GM12874 (cell line): ENCODE measurements around the gene NHLH2.

ENCODE experiments used
- TF ChIP-seq, protein P1 (sequence below): IDR thresholded peaks from 2 replicates; pipeline ENCODE4 v1.5.1; 2011; ENCODE audit warnings: low read depth, mild to moderate bottlenecking, control low read depth, low read length, moderate library complexity; ENCODE audit not compliant: insufficient read depth

The NHLH2 gene

DNA sequence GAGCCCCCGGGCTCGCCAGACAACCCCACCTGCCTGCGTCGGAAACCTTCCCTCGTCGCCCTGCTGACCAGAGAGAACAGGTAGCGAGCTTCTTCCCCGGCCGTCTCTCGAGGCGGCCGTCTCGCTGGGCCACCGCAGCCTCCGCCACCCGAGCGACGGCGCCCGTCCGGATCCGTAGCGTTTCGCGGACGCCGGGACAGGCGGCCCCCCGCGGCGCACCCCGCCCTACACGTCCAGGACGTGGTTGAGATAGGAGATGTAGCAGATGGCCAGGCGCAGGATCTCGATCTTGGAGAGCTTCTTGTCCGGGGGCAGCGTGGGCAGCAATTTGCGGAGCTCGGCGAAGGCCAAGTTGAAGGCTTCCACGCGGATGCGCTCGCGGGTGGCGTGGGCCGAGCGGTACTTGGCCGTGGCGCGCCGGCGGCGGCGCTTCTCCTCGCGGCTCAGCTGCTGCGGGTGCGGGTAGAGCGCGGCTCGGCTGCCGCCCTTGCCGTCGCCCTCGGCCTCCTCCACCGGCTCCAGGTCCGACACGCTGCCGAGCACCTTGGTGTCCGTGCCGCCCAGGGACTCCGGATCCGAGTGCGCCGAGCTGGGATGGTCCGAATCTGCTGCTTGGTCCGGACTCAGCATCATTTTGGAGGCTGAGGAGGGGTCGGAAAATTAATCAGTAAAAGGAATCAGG is 3.0 kb downstream of the NHLH2 start:
- TF ChIP-seq, protein P1, sequence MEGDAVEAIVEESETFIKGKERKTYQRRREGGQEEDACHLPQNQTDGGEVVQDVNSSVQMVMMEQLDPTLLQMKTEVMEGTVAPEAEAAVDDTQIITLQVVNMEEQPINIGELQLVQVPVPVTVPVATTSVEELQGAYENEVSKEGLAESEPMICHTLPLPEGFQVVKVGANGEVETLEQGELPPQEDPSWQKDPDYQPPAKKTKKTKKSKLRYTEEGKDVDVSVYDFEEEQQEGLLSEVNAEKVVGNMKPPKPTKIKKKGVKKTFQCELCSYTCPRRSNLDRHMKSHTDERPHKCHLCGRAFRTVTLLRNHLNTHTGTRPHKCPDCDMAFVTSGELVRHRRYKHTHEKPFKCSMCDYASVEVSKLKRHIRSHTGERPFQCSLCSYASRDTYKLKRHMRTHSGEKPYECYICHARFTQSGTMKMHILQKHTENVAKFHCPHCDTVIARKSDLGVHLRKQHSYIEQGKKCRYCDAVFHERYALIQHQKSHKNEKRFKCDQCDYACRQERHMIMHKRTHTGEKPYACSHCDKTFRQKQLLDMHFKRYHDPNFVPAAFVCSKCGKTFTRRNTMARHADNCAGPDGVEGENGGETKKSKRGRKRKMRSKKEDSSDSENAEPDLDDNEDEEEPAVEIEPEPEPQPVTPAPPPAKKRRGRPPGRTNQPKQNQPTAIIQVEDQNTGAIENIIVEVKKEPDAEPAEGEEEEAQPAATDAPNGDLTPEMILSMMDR, result no peak

DNA sequence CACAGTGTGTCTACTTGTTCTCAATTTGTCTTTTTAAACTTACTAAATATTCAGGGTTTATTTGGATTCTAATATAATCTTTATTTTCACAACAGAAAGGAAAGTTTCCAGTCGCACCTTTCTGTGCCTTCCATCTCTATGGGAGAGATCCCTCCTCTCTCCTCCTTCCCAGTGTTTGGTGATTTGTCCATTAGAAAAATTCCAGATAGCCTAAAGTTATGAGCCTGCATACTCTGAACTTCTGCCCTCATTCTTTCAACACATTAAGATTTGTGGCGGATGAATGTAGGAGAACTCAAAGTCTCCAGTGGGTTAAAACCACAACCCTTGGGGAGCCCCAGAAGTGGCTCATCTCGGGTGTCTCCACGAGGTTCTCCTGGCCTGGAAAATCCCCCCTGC is 3.6 kb downstream of the NHLH2 start:
- TF ChIP-seq, protein P1, result no peak

- TF ChIP-seq, protein P1, result no peak
Measured at GRCh38 chr1:115833856-115834255, 7.1 kb downstream of the NHLH2 start.

- TF ChIP-seq, protein P1, result no peak
Measured at GRCh38 chr1:115832651-115833050, 8.3 kb downstream of the NHLH2 start.

DNA sequence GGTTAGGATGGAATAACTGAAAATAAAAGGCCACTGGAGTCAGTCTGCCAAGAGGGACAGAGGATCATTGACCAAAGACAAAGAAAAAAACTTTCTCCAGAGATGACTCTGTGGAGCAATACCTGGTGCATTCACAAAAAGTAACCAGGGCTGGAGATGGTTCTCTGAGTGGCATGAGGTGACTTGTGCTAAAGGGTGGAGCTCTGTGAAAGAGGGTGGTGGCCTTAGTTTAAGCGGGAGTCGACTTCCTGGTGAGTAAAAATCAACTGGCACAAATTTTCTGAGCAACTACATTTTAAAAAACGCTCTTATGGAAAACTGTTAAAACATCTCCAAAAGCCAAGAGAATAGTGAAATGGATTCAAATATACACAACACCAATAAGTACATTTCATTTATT is 10.0 kb downstream of the NHLH2 start:
- TF ChIP-seq, protein P1, result no peak

GRCh38 chr1:115829947-115830346 is 11.0 kb downstream of the NHLH2 start:
- TF ChIP-seq, protein P1, result no peak

GRCh38 chr1:115829023-115829674 is 11.8 kb downstream of the NHLH2 start:
- TF ChIP-seq, protein P1, result no peak
